ENCODE results near the gene NLK.

The NLK gene

GRCh38 chr17:28040406-28040805 is 2.1 kb upstream of the NLK start:
- DNase-seq (ENCODE audit: low spot score): no peak

GRCh38 chr17:28041068-28041843 is 1.2 kb upstream of the NLK start:
- DNase-seq (ENCODE audit: low spot score): peak; percentile 98

- peak; percentile 16 for DNase-seq (ENCODE audit: low spot score)
Observed at GRCh38 chr17:28041844-28042656, 427 bp upstream of the NLK start.

GRCh38 chr17:28042721-28043291 is 329 bp downstream of the NLK start:
- no peak for DNase-seq (ENCODE audit: low spot score)

- no peak for DNase-seq (ENCODE audit: low spot score)
Observed at GRCh38 chr17:28043296-28043695, 819 bp downstream of the NLK start.

GRCh38 chr17:28043741-28044140 is 1.3 kb downstream of the NLK start:
- no peak for DNase-seq (ENCODE audit: low spot score)

GRCh38 chr17:28045304-28045703 is 2.8 kb downstream of the NLK start:
- DNase-seq (ENCODE audit: low spot score): no peak

GRCh38 chr17:28046034-28046825 is 3.8 kb downstream of the NLK start:
- DNase-seq (ENCODE audit: low spot score): no peak

GRCh38 chr17:28047806-28048205 is 5.3 kb downstream of the NLK start:
- no peak for DNase-seq (ENCODE audit: low spot score)

- no peak for DNase-seq (ENCODE audit: low spot score)
Observed at GRCh38 chr17:28049071-28049470, 6.6 kb downstream of the NLK start.

GRCh38 chr17:28053044-28053670 is 10.7 kb downstream of the NLK start:
- no peak for DNase-seq (ENCODE audit: low spot score)

- no peak for DNase-seq (ENCODE audit: low spot score)
Observed at GRCh38 chr17:28053725-28054124, 11.2 kb downstream of the NLK start.

GRCh38 chr17:28055546-28056275 is 13.2 kb downstream of the NLK start:
- no peak for DNase-seq (ENCODE audit: low spot score)

GRCh38 chr17:28056276-28056620 is 13.8 kb downstream of the NLK start:
- DNase-seq (ENCODE audit: low spot score): no peak

- no peak for DNase-seq (ENCODE audit: low spot score)
Observed at GRCh38 chr17:28057731-28058246, 15.3 kb downstream of the NLK start.

GRCh38 chr17:28059675-28060074 is 17.2 kb downstream of the NLK start:
- DNase-seq (ENCODE audit: low spot score): no peak

GRCh38 chr17:28065706-28066105 is 23.2 kb downstream of the NLK start:
- no peak for DNase-seq (ENCODE audit: low spot score)

GRCh38 chr17:28069061-28069460 is 26.6 kb downstream of the NLK start:
- no peak for DNase-seq (ENCODE audit: low spot score)

- DNase-seq (ENCODE audit: low spot score): no peak
Observed at GRCh38 chr17:28071179-28071578, 28.7 kb downstream of the NLK start.

- DNase-seq (ENCODE audit: low spot score): no peak
Observed at GRCh38 chr17:28071891-28072606, 29.6 kb downstream of the NLK start.
